Activated CD4-positive, alpha-beta T cell treated with anti-CD3 and anti-CD28 coated beads, Interleukin-2, amount 10 ng/mL, durations not matched to agents 24 days and 14 days (primary cell): ENCODE measurements around the gene FOXK1. TPM values are rescaled to one million over a fixed set of nuclear protein-coding genes. Genes with fewer than 3 reads are reported as not detected.
A peak's percentile ranks its signal among the peaks of the same experiment; 100 is the strongest.

Experiments
- DNase-seq: peaks from one replicate; pipeline ENCODE4 v3.0.0; 2022
- H3K27ac Mint-ChIP-seq: one replicate; pipeline ENCODE4 v1.8.0; 2022; ENCODE audit warnings: mild to moderate bottlenecking, mixed read lengths
- H3K27me3 Mint-ChIP-seq: one replicate; pipeline ENCODE4 v1.8.0; 2022; ENCODE audit warnings: mixed read lengths
- H3K36me3 Mint-ChIP-seq: one replicate; pipeline ENCODE4 v1.8.0; 2022; ENCODE audit warnings: low read depth, mild to moderate bottlenecking, mixed read lengths
- H3K4me1 Mint-ChIP-seq: one replicate; pipeline ENCODE4 v1.8.0; 2021; ENCODE audit warnings: mixed read lengths
- H3K4me3 Mint-ChIP-seq: one replicate; pipeline ENCODE4 v1.8.0; 2022; ENCODE audit warnings: mild to moderate bottlenecking, moderate library complexity, mixed read lengths
- H3K9me3 Mint-ChIP-seq: one replicate; pipeline ENCODE4 v1.8.0; 2021; ENCODE audit warnings: mixed read lengths
- intact Hi-C: fragments of 100-400 bp; cut with micrococcal nuclease; formaldehyde crosslinking; loops from one replicate; pipeline ENCODE4 v1.15.1; 2023
- total RNA-seq: library from RNA; stranded (reverse); gene quantifications from 2 replicates; pipeline ENCODE4 v1.2.3, GENCODE V29; 2022

FOXK1 gene
- total RNA-seq, 1 donor from 2014 or later: 36.6 TPM

DNA sequence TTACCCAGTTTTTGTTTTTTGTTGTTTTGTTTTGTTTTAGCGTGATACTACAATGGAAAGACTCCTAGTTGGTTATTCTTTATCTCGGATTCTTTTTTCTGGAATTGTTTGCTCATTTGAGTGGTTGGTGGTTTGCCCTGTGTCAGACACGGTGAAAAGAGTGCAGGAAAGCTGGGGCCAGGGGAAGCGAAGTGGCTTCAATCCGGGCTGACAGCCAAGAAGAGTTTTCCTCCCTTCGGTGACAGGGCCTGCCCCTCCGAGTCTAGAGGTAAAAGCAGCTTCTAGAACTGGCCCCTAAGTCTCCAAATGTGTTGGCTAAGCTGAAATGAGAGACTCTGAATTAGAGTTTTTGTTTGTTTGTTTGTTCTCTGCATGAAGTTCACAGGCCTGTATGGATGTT, 87.7 kb downstream of the FOXK1 start:
- intact Hi-C loops: no loop called here
- DNase-seq: no peak
- Mint-ChIP-seq H3K36me3 (peaks cover 2% of the 10 kb centered on the region), H3K9me3 (no peaks in the 10 kb centered on the region), H3K4me3 (no peak overlapping the region), H3K27me3 (no peaks in the 10 kb centered on the region), H3K27ac (no peak overlapping the region), H3K4me1 (peaks cover 11% of the 10 kb centered on the region)

DNA sequence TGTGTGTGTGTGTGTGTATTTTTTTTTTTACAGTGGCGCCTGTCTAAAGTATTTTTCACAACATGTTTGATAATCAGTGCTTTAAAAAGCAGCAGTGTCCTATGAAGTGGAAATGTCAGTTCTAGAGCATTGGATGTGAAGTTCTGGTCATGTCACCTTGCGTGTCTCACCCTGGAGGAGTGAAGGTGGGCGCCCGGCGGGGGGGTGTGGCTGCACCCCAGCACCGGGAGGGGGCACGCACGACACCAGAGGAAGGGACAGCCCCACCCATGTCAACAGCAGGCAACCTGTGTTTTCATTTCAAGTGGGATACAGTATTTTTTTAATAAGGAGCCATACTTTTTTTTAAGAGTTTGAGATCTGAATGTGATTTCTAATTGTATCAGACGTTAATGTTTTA, 88.8 kb downstream of the FOXK1 start:
- no peaks in the 10 kb centered on the region for H3K9me3 Mint-ChIP-seq
- H3K27me3 Mint-ChIP-seq: no peaks in the 10 kb centered on the region
- no peak for DNase-seq
- H3K4me1 Mint-ChIP-seq: peaks cover 16% of the 10 kb centered on the region
- intact Hi-C loops: no loop called here
- no peak overlapping the region for H3K4me3 Mint-ChIP-seq
- peaks cover 6% of the 10 kb centered on the region for H3K36me3 Mint-ChIP-seq
- no peak overlapping the region for H3K27ac Mint-ChIP-seq

DNA sequence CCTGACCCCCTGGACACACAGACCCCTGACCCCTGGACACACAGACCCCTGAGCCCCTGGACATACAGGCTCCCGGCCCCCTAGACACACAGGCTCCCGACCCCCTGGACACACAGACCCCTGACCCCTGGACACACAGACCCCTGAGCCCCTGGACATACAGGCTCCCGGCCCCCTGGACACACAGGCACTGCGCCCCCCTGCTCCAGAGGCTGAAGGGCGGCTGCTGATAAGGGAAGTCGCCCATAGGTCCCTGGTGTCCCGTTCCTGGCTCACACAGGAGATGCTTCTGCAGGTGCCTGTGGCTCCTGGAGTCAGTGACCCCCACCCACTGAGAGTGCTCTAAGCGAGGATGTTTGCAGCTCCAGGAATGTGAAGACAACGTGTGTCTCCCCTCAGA, 89.6 kb downstream of the FOXK1 start:
- Mint-ChIP-seq H3K27me3 (no peaks in the 10 kb centered on the region), H3K4me3 (no peak overlapping the region), H3K27ac (no peak overlapping the region), H3K4me1 (peaks cover 23% of the 10 kb centered on the region), H3K36me3 (peaks cover 10% of the 10 kb centered on the region), H3K9me3 (no peaks in the 10 kb centered on the region)
- intact Hi-C loops: no loop called here
- no peak for DNase-seq

DNA sequence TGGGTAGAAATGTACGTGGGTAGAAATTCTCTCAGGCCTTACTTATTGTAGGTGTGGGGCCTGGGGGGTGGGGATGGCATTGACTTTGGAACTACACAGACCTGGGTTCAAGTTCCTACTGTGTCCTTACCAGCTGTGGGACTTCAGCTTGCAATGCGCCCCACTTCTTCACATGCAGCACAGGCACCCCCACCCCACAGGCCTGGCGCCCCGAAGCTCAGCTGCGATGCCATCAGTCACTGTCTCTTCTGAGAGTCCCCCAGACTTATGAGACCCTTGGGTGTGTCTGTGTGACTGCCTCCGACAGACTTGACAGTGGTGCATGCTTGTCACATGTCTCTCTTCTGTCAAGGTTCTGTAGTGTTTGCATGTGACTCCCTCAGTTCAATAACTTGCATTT, 90.2 kb downstream of the FOXK1 start:
- H3K4me1 Mint-ChIP-seq: peaks cover 27% of the 10 kb centered on the region
- no peaks in the 10 kb centered on the region for H3K27me3 Mint-ChIP-seq
- H3K9me3 Mint-ChIP-seq: no peaks in the 10 kb centered on the region
- peaks cover 12% of the 10 kb centered on the region for H3K36me3 Mint-ChIP-seq
- no peak for DNase-seq
- intact Hi-C loops: no loop called here
- no peak overlapping the region for H3K4me3 Mint-ChIP-seq
- no peak overlapping the region for H3K27ac Mint-ChIP-seq

DNA sequence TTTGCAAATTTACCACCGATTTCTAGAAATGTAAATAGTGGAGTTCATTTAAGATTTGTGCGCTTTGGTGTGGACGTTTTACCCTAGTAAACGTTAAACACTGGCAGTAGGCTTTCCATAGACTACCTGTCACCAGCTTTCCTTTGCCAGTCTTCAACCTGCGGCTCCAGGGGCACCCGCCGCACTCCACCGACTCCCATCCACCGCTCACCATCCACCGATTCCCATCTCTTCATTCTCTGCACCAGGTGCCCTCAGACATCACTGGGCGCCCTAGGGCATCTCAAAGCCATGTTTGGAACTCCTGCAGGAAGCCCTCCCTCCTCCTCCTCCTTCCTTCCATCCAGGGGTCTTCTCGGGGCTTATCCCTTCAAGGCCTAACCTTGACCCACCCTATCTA, 91.9 kb downstream of the FOXK1 start:
- Mint-ChIP-seq H3K27ac (peak overlapping the region; percentile 97), H3K4me3 (peak overlapping the region; percentile 97), H3K4me1 (peaks cover 36% of the 10 kb centered on the region), H3K27me3 (no peaks in the 10 kb centered on the region), H3K9me3 (no peaks in the 10 kb centered on the region), H3K36me3 (peaks cover 17% of the 10 kb centered on the region)
- intact Hi-C loops: loop anchor here (2.0 kb wide), 1 partner anchor 19 kb away; no protein-coding TSS in a partner anchor
- no peak for DNase-seq

DNA sequence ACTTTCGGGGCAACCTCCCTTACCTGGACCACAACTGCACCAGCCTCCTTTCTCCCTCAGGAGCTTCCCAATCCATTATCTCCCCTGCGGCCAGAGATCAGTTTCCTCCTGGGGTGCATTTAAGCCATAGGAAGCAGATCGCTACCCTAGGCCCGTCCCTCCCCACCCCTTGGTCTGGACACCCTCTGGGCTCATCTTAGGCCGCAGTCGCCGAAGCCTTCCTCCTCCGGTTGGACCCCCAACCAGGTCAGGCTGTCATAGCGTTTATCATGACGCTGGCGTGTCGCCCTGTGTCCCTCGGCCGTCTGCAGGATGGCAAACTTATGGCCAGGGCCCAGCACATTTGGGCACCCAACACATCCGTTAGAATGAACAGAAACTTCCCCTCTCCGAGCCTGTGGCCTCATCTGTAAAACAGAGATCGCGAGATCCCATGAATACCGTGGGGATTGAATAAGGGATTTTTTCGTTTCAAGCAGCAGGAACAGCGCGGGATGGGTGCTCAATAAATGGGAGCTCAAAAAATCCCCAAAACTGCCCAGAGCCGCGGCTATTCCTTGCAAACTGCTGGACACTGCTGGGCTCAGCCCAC, 92.7 kb downstream of the FOXK1 start:
- intact Hi-C loops: loop anchor here (1.0 to 5.0 kb wide), 6 partner anchors 18 to 273 kb away; partner anchors contain the start of gene RBAK
- Mint-ChIP-seq H3K4me1 (peaks cover 36% of the 10 kb centered on the region), H3K9me3 (no peaks in the 10 kb centered on the region), H3K27ac (peak overlapping the region; percentile 97), H3K27me3 (no peaks in the 10 kb centered on the region), H3K4me3 (peak overlapping the region; percentile 97), H3K36me3 (peaks cover 17% of the 10 kb centered on the region)
- no peak for DNase-seq

DNA sequence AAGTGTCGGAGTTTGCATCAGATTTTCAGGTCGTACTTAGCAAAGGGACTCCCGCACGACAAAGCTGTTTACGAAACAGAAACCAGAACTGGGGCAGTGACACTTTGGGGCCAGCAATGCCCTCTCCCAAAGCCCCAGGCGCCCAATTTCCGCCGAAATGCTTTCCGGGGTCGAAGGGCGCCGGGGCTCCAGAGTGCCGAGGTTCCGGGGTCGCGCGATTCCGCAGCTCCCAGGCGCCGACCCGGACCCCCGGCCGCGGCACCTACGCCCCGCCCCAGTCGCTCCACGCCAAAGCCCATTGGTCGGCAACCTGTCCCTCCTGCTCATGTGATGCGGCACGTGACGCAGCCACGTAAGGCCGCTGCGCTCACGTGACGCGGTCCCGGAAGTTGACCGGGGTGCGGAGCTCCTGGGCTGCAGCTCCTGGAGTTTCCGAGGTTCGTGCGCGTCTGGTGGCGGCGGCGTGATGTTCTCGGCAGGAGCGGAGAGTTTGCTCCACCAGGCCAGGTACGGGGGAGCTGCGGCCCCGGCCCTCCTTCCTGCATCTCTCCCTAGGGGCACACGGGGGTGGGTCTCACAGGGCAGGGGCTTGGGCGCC, 93.3 kb downstream of the FOXK1 start, which contains the start of gene AP5Z1:
Gene AP5Z1 (plus strand): TSS at position 374 of the 598 bp plus-strand sequence. CDS start 93 bp downstream, at position 467.
- Mint-ChIP-seq H3K36me3 (peaks cover 19% of the 10 kb centered on the region), H3K9me3 (no peaks in the 10 kb centered on the region), H3K4me1 (peaks cover 36% of the 10 kb centered on the region), H3K4me3 (peak within 1 kb of the TSS; percentile 97), H3K27me3 (no peaks in the 10 kb centered on the region), H3K27ac (peak within 1 kb of the TSS; percentile 97)
- DNase-seq: peak; percentile 98
- intact Hi-C loops: loop anchor here (1.0 to 5.0 kb wide), 6 partner anchors 17 to 272 kb away; partner anchors contain the start of gene RBAK

DNA sequence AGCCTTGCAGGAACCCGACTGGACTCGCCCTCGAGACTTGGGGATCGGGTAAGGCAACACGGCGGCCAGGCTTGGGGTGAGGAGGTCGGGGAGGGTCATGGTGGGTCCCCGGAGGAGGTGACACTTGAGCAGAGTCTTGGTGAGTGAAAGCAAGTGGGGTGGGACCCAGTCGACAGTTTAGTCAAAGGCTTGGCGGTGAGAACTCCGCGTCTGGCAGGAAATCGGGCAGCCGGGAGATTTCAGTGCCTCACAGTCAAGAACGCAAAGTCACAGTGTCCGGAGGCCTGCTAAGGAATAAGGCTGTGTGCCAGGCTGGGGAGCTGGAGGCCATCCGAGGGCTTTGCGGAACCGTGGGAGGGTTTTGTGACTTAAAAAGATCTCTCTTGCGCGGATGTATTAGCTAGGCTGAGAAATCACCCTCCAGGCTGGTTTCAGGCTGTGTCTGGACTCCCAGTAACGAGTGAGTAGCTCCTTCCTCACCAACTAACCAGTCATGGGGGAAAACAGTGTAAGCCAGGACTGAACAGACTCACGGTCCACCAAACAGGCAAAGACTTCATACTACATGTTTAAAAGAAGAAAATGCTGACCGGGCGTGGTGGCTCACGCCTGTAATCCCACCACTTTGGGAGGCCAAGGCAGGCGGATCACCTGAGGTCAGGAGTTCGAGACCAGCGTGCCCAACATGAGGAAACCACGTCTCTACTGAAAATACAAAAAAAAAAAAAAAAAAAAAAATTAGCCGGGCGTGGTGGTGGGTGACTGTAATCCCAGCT, 93.9 kb downstream of the FOXK1 start:
- peak overlapping the region; percentile 97 for H3K27ac Mint-ChIP-seq
- H3K4me3 Mint-ChIP-seq: peak overlapping the region; percentile 97
- no peaks in the 10 kb centered on the region for H3K9me3 Mint-ChIP-seq
- no peaks in the 10 kb centered on the region for H3K27me3 Mint-ChIP-seq
- H3K4me1 Mint-ChIP-seq: peaks cover 36% of the 10 kb centered on the region
- peak; percentile 87 for DNase-seq
- H3K36me3 Mint-ChIP-seq: peaks cover 21% of the 10 kb centered on the region
- intact Hi-C loops: loop anchor here (1.0 to 5.0 kb wide), 6 partner anchors 17 to 271 kb away; partner anchors contain the start of gene RBAK

DNA sequence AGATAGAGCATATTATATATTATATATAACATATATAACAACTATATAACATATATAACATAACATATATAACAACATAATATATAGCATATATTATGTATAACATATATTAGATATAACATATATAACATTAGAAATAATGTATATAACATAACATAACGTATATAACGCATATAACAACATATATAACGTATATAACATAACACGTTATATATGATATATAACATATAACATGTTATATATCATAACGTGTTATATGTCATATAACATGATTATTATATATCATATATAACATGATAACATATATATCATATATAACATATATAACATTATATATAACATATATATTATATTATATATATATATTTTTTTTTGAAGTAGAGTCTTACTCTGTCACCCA, 97.0 kb downstream of the FOXK1 start:
- peaks cover 31% of the 10 kb centered on the region for H3K4me1 Mint-ChIP-seq
- no peak overlapping the region for H3K4me3 Mint-ChIP-seq
- no peaks in the 10 kb centered on the region for H3K27me3 Mint-ChIP-seq
- no peak overlapping the region for H3K27ac Mint-ChIP-seq
- no peaks in the 10 kb centered on the region for H3K9me3 Mint-ChIP-seq
- intact Hi-C loops: loop anchor here (5.0 kb wide), 2 partner anchors 193 to 268 kb away; partner anchors contain the start of gene RBAK
- no peak for DNase-seq
- peaks cover 27% of the 10 kb centered on the region for H3K36me3 Mint-ChIP-seq

DNA sequence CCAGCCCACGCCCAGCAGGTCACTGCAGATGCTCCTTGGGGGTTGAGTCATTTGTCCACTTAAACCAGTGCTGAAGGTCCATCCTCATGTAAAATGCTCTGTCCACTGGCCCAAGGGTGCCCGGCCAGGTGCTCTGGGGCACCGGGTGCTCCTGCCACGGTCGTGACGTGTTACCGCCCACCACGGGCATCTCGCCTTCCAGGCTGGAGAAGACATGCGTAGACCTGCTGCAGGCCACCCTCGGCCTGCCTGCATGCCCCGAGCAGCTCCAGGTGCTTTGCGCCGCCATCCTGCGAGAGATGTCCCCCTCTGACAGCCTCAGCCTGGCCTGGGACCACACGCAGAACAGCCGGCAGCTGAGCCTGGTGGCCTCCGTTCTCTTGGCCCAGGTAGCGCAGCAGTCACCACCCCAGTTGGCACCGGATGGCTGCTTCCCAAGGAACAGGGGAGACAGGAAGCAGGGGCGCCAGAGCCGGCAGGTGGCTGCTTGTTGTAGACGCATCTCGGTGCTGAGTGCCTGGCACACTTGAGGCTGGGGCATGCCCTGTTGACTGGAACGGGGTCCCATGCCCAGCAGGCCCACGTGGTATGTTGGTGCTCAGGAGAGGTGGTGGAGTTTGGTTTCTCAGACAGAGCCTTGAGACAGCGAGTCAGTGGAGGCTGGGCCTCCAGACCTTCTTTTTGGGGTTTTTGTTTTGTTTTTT, 99.4 kb downstream of the FOXK1 start:
- Mint-ChIP-seq H3K27ac (no peak overlapping the region), H3K36me3 (peaks cover 22% of the 10 kb centered on the region), H3K4me1 (peaks cover 15% of the 10 kb centered on the region), H3K27me3 (no peaks in the 10 kb centered on the region), H3K4me3 (no peak overlapping the region), H3K9me3 (no peaks in the 10 kb centered on the region)
- no peak for DNase-seq
- intact Hi-C loops: no loop called here

DNA sequence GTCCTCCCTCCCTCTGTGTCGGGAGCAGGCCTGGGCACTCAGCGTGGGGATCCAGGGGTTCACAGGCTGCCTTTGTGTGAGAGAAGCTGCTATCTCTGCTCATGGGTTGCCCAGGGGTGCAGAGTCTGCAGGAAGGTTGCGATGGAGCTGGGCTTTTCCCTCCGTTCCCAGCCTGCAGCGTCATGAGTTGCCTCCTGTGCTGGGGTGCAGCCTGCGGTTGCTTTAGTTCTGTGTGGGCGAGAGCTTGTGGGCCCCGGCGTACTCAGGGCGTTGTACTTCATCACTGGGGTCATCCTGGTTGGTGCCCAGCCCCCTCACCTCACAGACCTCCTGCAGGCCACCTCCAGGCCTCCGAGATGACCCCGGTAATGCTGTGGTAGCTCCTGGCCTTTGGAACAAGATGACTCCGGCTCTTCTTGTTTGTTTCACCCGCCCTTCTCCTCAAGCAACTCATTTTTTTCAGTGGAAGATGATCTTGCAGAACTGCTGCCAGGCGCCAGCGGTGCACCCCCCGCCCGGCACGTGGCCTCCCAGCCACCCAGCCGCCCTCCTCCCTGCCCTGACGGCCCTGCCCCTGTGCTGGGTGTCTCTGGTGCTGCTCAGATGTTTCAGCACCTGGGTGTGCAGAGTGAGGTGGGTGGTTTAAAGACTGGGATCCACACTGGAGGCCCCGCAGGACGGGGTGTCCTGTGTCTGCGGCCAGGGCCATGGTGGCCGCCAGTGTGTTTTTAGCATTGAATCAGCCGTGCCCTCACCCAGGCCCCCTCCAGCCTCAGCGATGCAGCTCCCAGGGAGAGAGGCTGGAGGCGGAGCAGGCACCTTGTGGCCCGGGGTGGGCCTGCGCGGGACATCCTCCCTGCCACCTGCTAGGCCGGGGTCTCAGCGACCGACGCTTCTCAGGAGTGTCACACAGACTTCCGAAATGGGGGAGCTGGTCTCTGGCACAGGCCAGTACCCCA, 100.5 kb downstream of the FOXK1 start:
- Mint-ChIP-seq H3K27ac (no peak overlapping the region), H3K4me3 (no peak overlapping the region), H3K27me3 (no peaks in the 10 kb centered on the region), H3K36me3 (peaks cover 18% of the 10 kb centered on the region), H3K4me1 (peaks cover 8% of the 10 kb centered on the region), H3K9me3 (no peaks in the 10 kb centered on the region)
- no peak for DNase-seq
- intact Hi-C loops: no loop called here

DNA sequence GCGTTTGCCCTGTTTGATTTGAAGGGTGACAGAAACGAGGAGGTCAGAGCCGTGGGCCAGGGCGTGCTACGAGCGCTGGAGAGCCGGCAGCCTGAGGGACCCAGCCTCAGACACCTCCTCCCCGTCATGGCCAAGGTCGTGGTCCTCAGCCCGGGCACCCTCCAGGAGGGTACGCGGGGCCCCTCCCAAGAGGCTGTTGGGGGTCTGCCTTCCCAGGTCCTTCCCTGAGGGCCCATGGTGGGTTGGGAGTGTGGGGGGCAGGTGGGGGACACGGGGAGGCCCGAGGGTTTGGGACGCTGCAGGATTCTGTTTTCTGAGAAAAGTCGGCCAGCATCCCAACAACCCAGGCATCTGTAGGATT, 101.2 kb downstream of the FOXK1 start:
- DNase-seq: no peak
- Mint-ChIP-seq H3K27me3 (no peaks in the 10 kb centered on the region), H3K36me3 (peaks cover 17% of the 10 kb centered on the region), H3K4me3 (no peak overlapping the region), H3K27ac (no peak overlapping the region), H3K9me3 (no peaks in the 10 kb centered on the region), H3K4me1 (peaks cover 2% of the 10 kb centered on the region)
- intact Hi-C loops: no loop called here
